NCI-H82 treated with DMSO at 0.1 percent for 48 hours (cell line): ENCODE results near the gene ACAP2.

Experiments
- DNase-seq: peaks from one replicate; lab custom pipeline; 2025; ENCODE audit not compliant: unreplicated experiment; lab: John Stamatoyannopoulos, UW

ACAP2 gene

DNA sequence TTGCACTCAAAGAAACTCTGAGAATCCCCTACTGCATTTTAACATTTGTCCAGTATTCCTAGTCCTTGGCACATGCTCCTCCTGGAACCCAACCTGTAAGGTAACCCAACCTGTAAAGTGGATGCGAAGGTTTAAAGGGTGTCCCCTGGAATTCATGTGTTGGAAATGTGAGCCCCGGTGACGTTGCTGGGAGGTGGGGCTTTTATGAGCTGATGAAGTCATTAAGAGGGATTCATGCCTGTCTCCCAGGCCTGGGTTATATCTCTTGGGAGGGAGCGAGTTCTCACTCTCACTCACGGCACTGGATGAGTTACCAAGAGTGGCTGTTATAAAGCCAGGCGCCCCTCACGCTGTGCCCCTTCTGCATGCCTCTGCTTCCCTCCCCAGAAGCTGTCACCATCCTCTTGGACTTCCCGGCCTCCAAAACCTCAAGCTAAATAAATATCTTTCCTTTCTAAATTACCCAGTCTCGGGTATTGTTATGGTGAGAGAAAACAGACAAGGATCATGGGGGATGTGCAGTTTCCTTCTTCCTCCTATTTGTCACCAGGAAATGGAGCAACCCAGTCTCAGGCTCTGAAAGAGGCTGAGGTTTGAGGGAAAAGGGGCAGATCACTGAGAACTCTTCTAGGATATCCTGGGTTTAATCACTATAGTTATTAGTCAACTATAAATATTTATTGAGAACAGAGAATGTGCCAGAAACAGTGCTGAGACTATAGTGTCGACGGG, 179.5 kb downstream of the ACAP2 start:
- no peak for DNase-seq

DNA sequence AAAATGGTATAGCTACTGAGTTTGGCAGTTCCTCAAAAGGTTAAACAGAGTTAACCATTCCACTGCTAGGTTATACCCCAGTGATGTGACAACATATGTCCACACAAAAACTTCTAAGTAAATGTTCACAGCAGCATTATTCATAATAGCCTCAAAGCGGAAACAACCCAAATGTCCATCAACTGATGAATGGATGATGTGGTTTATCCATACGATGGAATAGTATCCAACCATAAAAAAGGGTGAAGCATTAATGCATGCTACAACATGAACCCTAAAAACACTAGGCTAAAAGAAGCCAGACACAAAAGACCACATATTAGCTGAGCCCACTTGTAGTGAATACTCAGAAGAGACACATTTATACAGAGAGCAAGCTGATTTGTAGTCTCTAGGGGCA, 180.9 kb downstream of the ACAP2 start:
- no peak for DNase-seq

DNA sequence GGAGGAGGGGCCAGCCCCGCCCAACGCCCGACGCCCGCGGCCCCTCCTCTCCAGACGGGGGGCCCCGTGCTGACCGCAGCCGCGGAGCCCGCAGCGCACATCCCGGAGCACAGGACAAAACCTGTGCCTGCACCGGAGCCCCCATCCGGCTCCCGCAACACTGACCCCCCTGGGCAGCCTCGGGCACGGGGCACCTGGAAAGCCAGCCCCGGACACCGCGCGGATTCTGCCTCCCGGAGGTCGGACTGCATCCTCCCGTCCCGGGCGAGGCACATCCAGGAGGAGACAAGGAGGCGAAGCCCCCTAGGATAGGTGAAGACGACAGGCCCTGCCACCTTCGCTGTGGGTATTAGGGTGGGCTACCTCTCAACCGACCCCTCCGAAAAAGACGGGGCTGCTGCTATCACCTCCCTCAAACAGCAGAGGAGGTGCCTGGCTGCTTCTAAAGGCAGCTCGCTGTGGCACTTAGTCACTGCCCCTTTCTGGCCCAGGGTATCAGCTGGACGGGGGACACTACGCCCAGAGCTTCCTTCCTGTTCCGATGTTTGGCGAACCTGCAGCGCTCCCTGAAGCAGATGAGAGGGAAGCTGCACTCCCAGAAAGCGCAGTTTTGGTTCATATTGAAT, 182.4 kb downstream of the ACAP2 start:
- DNase-seq = no peak

DNA sequence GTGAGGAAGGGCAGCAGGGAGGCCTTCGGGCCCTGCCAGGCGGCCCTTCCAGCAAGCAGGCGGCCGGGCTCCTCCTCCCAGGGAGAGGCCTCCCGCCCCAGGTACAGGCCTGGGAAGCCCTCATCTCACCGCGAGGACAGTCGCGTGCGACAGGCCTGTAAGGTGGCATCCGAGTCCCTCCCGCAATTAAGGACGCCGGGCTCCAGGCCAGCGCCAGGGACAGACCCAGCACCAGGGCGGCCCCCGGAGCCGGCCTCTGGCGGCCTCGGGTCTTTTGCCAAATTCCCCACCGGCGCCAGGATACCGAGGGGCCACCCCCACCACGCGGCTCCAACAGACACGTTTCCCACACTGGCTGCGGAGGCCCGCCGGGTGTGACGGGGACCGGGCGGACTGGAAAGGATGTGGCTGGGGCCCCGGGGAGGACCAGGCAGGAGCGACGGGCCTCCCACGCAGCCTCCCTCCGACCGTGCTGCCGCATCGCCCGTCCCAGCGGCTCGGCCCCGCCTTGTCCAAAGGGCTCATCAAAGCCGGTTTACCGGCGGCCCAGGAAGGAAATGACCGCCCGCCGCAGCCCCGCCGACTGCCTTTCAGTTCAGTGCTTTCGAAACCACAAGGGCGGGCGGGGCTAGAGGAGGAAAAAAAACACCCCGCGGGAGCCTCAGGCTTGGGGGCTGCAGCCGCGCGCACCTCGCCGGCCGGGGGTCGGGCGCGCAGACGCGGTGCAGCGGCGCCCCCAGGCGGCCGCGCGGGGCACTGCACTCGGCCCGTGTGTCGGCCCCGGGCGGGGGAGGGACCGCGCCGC, 183.1 kb downstream of the ACAP2 start:
- peak; percentile 71 for DNase-seq

DNA sequence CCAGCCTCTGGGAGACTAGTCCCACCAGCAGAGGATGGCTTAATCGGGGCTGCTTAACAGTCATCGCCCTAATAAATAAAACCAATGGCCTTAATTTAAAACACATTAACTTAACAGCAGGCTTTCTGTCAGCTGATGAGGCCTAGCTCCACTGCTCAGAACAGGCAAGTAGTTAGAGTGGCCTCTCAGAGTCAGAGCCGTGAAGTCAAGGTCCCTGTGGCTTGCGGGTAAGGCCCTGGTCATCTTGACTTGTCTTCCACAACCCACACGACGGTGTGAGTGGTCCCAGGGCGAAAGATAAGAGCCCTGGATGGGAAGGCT, 183.7 kb downstream of the ACAP2 start:
- no peak for DNase-seq

DNA sequence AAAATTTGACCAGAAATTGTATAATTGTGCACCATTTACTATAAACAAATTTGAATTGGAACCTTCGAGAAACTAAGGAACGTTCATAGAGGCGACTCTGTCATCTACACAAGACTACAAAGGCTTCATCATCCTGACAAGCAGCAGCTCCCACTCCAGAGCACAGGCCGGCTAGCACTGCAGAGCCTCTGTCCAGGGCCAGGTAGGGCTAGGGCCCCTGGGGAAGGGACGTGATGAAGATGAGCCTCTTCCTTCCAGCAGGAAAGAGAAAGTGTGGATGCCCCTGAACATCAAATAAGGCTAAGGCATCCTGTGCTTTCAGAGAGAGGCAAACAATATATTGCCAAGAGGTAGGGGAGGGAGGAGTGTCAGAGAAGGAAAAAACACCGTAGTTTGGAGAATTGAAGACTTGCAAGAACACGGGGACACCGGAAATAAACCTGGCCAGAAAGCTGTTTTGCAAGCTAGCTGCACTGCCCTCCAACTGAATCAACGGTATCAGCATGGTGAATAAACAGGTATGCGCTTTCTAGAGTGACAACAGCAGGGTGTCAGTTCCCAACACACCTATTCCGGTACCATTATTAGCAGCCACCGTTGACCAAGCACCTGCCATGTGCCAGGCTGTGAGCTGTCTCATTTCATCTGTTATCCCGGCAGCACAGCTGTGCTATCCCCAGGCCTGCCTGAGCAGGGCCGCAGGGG, 184.2 kb downstream of the ACAP2 start:
- no peak for DNase-seq

DNA sequence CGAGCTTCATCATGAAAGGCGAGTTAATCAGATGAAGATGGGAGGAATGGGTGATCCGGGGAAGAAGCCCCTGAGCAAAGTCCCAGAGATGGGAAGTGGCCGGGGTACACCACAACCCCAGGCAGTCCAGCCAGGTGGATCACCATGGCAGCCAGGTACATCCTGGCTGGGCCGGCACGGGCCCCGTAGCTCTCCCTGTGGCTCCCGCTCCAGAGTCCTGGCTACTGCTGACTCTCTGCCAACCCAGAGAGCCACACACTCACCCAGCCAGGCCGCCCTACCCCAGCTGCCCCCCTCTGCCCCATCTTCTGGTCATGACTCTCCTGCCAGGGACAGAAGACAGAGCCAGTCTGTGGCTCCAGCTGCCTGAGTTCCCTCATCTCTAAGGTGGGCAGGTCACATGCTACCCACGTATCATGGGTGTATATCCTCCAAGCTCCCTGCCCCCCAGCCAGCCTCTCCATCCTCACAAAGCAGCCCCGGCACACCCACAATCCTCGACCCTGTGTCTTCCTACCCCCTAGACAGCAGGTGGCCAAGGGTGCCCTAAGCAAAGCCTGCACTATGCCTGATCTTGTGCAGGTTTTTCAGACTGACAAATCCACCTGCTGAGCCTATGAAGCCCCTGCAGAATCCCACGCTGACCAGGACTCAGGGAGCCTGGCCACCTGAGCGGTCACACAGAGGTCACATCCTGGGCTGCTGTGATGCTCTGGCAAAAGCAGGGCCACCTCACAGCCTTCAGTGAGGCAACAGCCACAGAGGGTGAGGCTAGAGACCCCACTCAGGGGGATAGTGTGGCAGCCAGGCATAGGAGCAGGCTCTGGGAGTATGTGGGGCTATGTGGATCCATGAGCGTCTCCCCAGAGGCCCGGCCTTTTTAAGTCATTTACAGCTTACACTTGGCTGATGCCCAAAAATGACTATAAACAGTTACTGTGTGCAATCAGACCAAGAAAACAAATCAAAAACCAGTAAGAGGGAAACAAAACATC, 185.1 kb downstream of the ACAP2 start:
- no peak for DNase-seq

DNA sequence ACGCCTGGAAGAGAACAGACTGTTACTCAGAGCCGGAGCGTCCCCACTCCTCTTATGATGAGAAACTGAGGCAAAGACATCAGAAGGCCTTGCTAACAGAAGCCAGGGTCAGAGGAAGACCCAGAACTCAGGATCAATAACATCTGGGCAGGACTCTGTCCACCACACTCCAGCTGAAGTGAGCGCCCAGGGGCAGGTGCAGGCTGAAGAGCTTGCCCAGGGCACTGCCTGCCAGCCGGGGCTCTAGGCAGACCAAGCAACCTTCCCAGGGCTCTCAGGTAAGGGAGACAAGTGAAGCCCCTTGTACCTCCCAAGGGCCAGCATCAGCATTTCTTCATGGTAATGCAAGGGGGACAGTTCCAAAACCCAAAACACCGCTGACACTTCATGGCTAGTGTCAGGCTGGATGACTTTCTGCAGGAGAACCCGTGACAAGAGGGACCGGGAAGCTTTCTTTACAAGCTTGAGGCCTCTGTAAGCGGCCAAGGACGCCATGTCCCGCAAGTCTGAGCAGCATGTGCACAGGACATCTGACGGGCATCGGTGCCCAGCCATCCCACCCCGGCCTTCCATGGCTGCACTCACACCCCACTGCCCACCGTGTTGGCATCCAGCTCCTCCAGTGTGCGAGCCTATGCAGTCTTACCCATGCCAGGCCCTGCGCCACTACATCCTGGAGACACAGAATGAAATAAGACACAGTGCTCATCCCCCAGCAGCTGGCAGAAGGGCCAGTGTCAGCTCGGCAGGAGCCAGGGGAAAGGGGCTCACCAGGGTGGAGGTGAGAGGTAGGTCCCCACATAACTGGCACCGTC, 186.0 kb downstream of the ACAP2 start:
- no peak for DNase-seq

DNA sequence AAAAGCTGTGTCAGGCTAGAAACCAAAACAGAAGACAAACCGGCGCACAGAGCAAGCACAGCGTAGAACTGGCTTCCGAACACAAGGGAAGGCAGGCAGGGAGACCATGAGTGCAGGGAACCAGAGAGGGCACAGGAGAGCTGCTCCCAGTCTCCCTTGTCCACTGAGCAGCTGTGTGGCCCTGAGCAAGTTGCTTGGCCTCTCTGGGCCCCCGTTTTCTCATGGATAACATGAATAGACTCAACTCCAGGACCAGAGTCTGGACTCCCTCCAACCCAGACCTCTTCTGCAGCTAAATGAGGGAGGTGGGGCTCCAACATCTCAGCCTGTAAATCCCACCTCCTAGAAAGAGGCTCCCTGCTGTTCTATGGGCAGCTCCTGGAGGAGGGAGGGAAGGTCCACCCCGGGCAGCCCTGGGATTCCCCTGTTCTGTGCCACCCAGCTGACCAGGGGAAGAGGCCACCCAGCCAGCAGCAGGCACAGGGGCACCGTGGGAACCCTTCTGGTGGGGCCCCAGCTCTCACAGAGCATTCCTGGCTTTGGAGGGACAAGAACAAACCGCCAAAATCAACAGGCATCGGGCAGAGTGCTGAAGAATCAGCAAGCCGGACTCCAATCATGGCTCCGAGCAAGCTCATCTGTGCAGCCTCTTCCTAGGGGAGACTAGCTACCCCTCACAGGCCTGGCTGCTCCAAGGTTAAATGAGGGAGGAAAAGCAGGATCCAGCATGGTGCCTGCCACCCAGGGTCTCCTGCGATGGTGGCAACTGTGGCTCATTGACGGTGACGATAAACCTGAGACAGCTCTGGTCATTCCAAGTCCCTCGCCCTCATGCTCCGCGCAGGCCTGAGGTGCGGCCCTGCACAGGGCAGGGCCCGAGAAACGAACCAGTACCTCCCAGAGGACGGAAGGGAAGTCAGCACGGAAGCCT, 187.0 kb downstream of the ACAP2 start:
- DNase-seq = no peak

DNA sequence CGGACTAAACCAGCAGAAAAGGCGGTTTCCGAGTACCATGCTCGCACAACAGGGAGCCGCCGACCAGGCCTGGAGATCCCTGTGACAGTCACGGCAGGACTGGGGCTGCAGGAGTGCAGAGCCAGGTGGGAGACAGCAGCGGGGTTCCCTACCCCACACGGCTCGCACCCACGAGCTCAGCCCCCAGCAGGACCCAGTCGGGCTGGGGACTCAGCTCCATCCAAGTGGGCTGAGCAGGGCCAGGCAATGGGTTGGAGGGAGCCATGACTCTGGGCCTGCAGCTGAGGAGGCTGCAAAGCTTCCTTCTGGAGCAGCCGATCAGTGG, 187.7 kb downstream of the ACAP2 start:
- DNase-seq = no peak

DNA sequence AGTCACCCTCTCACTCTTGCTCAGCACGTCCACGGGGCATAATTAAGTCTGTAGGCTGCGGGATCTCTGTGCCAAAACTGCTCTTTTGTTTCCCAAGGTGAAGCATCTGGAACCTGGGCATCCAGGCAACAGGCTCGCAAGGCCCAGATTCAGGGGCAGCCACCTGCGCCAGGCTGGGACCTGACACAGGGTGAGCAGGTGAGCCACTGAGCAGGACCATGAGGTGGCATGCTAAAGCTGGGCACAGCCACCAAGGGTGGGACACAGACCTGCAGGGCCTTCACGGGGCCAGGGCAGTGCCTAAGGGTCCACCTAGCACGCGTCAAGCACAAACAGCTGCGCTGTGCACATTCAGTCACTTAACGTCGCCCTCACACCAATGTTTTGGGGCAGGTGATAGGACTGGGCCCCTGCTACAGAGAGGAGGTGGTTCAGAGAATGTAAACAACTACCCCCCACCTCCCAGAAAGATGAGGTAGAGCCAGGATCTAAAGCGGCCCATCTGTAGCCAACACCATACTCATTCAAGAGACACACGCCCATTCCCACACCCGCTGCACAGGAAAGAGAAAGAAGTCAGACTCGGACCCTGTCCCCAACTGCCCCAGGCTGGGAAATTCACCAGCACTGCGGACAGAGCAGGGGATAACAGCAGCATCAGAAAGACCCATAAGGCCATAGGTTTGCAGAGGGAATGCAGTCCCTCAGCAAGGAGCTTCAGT, 188.2 kb downstream of the ACAP2 start:
- DNase-seq = no peak

DNA sequence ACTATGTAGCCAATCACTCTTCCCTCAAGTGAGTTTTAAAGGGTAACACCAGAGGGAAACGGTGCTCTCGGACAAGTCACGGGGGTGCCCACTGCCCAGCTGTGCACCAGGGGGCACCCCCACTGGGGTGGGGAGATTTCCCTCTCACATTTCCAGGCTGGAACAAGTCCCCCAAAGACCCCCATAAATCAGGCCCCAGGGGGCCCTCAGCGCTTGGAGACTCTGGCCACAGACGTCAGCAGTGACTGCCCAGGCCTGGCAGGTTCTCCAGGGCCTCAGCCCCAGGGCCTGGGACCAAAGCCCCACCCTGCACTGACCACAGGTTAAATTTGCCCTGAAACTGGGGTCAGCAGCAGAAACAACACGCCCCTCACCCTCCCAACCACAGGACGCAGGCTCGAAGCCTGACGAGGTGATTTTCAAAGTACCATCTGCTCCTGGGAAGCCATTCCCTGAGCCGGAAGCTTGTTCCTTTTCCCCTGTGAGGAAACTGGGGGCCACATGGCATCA, 188.8 kb downstream of the ACAP2 start:
- DNase-seq = peak; percentile 37

DNA sequence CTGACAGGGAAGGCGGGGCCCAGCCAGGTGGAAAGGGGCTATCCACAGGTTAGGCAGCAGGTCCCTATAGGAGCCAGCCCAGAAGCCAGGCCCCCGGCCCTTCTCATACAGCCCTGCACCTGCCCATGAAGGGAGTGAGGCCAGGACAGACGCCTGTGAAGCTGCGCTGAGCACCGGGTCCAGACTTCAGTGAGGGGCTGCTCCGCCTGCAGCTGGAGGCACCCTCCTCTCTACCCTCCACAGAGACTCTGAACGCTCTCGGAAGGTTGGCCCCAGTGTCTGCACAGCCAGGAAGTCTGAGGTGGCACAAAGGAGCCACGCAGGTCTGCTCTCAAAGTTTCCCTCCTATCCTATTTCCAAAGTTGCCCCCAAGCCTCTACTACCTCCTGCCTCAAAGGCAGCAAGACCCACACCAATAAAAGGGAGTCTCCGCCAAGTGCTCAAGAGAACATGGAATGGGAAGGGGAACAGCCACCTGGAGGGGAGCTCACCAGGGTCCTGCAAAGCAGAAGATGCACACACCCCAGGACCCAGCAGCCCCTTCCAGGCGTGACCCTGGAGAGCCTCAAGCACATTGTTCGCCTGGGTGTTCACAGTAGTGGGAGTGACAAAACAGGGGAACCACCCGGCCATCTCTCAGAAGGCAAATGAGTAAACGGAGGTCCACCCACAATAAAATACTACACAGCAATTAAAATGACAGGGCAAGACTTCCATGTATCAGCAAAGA, 191.3 kb downstream of the ACAP2 start:
- no peak for DNase-seq

DNA sequence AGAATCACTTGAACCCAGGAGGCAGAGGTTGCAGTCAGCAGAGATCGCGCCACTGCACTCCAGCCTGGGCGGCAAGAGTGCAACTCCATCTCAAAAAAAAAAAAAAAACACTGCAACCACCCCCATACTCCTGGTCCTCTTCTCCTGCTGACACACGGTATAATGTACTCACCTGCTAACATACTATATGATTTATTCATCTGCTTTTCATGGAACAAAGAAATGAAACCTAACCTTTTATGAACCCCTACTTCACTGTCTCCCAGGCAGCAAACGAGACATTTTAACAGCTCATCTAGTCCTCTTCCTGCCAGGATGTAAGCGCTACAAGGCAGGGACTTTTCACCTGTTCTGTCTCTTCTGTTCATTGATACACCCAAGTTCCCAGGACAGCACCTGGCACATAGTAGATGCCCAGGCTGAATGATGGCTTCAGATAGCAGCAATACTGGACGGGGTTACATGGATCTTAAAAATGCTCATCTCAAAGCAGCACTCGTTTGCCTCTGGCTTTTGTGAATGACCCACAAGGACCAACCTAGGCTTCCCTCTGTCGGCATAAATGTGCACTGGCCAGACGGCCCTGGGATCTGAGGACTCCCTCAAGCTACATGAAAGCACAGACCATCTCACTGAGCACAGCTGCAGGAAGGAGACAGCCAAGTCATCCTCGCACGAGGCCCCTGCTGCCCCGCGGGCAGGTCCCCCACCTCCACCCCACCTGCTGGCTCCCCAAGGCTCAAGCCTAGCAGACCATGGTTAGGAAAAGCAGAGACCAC, 192.2 kb downstream of the ACAP2 start:
- DNase-seq = no peak

DNA sequence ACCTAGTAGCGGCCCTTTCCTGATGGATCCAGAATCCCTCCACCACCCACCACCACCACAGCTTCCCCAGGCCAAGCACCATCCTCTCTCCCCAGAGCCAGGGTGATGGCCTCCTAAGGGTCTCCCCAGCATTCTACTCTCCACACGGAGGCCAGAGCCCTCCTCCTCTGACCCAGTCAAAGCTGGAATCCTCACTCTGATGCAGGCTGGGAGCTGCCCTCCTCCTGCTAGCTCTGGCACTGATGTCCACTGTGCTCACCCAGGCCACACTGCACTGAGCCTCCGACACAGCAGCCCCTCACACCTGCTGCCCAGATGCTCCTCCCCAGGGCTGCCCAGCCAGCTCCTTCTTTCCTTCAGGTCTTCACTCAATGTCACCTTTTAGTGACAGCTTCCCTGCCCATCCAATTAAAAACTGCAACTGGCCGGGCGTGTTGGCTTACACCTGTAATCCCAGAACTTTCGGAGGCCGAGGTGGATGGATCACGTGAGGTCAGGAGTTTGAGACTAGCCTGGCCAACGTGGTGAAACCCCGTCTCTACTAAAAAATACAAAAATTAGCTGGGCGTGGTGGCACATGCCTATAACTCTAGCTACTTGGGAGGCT, 192.9 kb downstream of the ACAP2 start:
- no peak for DNase-seq
